RWPE2 (cell line): Measurements from ENCODE around the gene OSBPL6.

ENCODE experiments used
- ATAC-seq: fragments of 200-7000 bp; cut with Tn5 transposase; 3 replicates; pipeline ENCODE4 v1.9.1; 2021; ENCODE audit warnings: low read depth
- DNase-seq: peaks from one replicate; pipeline ENCODE4 v3.0.0-alpha.2; 2020; ENCODE audit warnings: low spot score
- H3K27ac ChIP-seq: fragments of 450-650 bp; 2 replicates; pipeline ENCODE4 v1.5.1; 2017; ENCODE audit warnings: mild to moderate bottlenecking; ENCODE audit not compliant: poor library complexity, severe bottlenecking
- H3K27me3 ChIP-seq: fragments of 250-450 bp; sonication (Bioruptor Pico); 2 replicates; pipeline ENCODE4 v1.5.1; 2021; ENCODE audit warnings: mild to moderate bottlenecking, moderate library complexity; ENCODE audit not compliant: insufficient read depth, poor library complexity, severe bottlenecking
- H3K36me3 ChIP-seq: fragments of 250-450 bp; sonication (Bioruptor Pico); 2 replicates; pipeline ENCODE4 v1.5.1; 2020; ENCODE audit warnings: low read depth, mild to moderate bottlenecking, moderate library complexity
- H3K4me1 ChIP-seq: fragments of 250-450 bp; sonication (Bioruptor Pico); 2 replicates; pipeline ENCODE4 v1.5.1; 2021; ENCODE audit warnings: mild to moderate bottlenecking, moderate library complexity; ENCODE audit not compliant: insufficient read depth, poor library complexity, severe bottlenecking
- H3K4me3 ChIP-seq: fragments of 250-450 bp; sonication (Bioruptor Pico); 2 replicates; pipeline ENCODE4 v1.5.1; 2021; ENCODE audit warnings: mild to moderate bottlenecking, moderate library complexity; ENCODE audit not compliant: severe bottlenecking
- H3K9me3 ChIP-seq: fragments of 250-450 bp; sonication (Bioruptor Pico); 2 replicates; pipeline ENCODE4 v1.5.1; 2021; ENCODE audit warnings: mild to moderate bottlenecking, moderate library complexity; ENCODE audit not compliant: severe bottlenecking
- CTCF ChIP-seq: fragments of 450-650 bp; IDR thresholded peaks from one replicate; pipeline ENCODE4 v1.5.1; 2017; ENCODE audit warnings: mild to moderate bottlenecking, moderate library complexity; ENCODE audit not compliant: poor library complexity, severe bottlenecking

OSBPL6 gene

GRCh38 chr2:178413472-178414265 is 219.4 kb downstream of the OSBPL6 start:
- no peak for TF ChIP-seq CTCF
- H3K4me1 ChIP-seq = peaks cover 19% of the 10 kb centered on the region
- H3K27me3 ChIP-seq = no peaks in the 10 kb centered on the region
- ATAC-seq (peak; percentile 81), DNase-seq (peak; percentile 69)
- no peaks in the 10 kb centered on the region for H3K36me3 ChIP-seq
- H3K9me3 ChIP-seq = no peaks in the 10 kb centered on the region
- H3K4me3 ChIP-seq = peak overlapping the region; percentile 60
- peak overlapping the region; percentile 70 for H3K27ac ChIP-seq

- peak; percentile 88 for DNase-seq
- ATAC-seq = peak; percentile 84
- H3K4me1 ChIP-seq = peaks cover 23% of the 10 kb centered on the region
- peaks cover 2% of the 10 kb centered on the region; the same call in 1 of the 2 replicates for H3K36me3 ChIP-seq
- no peaks in the 10 kb centered on the region for H3K9me3 ChIP-seq
- H3K27me3 ChIP-seq = no peaks in the 10 kb centered on the region
- H3K4me3 ChIP-seq = peak overlapping the region; percentile 60
- peak overlapping the region; percentile 70 for H3K27ac ChIP-seq
- peak; percentile 97 for TF ChIP-seq CTCF
These were observed 220.2 kb downstream of the OSBPL6 start for GRCh38 chr2:178414266-178415247.

- Histone ChIP-seq H3K4me1 (peaks cover 23% of the 10 kb centered on the region), H3K4me3 (no peak overlapping the region), H3K27me3 (no peaks in the 10 kb centered on the region), H3K36me3 (peaks cover 8% of the 10 kb centered on the region; the same call in 1 of the 2 replicates), H3K27ac (no peak overlapping the region), H3K9me3 (no peaks in the 10 kb centered on the region)
- TF ChIP-seq CTCF = no peak
- ATAC-seq (no peak), DNase-seq (no peak)
These were observed 221.7 kb downstream of the OSBPL6 start for GRCh38 chr2:178415979-178416378.

DNA sequence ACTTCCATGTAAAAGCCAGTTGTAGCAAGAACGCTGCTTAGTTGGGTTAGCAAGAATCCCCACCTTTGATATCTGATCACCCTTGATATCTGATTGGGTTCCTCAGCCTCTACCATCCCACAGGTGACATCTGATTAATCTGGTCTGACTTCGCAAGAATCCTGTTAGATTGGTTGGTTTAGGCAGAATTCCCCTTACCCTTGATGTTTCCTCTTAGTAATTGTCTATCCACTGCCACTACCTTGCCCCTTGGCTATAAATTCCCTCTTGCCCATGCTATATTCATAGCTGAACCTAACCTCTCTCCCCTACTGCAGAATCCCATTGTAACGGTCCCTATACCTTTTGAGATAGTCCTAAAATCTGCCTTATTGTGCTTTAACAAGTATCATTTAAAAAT is 223.6 kb downstream of the OSBPL6 start:
- ATAC-seq = no peak
- Histone ChIP-seq H3K4me1 (peaks cover 23% of the 10 kb centered on the region), H3K27me3 (no peaks in the 10 kb centered on the region), H3K4me3 (no peak overlapping the region), H3K36me3 (peaks cover 8% of the 10 kb centered on the region; the same call in 1 of the 2 replicates), H3K27ac (peak overlapping the region; percentile 21), H3K9me3 (no peaks in the 10 kb centered on the region)
- TF ChIP-seq CTCF = no peak
- no peak for DNase-seq
